M059J (cell line): ENCODE data around the gene STAC. TPM values are rescaled to one million over a fixed set of nuclear protein-coding genes. Genes with fewer than 3 reads are reported as not detected.
A peak's percentile ranks its signal among the peaks of the same experiment; 100 is the strongest.
"Not testable (repeated sequence)": the region's sequence is repeated elsewhere in the genome, so short reads cannot be mapped to it uniquely, and the experiment has no call there.

Experiments
- DNase-seq: peaks from one replicate; pipeline ENCODE4 v3.0.0-alpha.2; 2012; ENCODE audit warnings: low read depth
- total RNA-seq: library from RNA; depleted of rRNA; stranded (reverse); fragments of >200 nt; shearing (Covaris generic); gene quantifications from 2 replicates; pipeline ENCODE4 v1.2.3, GENCODE V29; 2014

STAC gene
- total RNA-seq, 1 experiment from 2014 or later, result 22.3 TPM

GRCh38 chr3:36519682-36520081, 139.4 kb downstream of the STAC start:
- DNase-seq, result no peak

- no peak for DNase-seq
These were observed 140.1 kb downstream of the STAC start for GRCh38 chr3:36520241-36521006.

GRCh38 chr3:36521007-36521379, 140.7 kb downstream of the STAC start:
- DNase-seq, result no peak

GRCh38 chr3:36524560-36524959, 144.3 kb downstream of the STAC start:
- DNase-seq, result peak; percentile 42

- DNase-seq, result peak; percentile 89
These were observed 145.0 kb downstream of the STAC start for GRCh38 chr3:36525115-36525801.

- DNase-seq, result no peak
These were observed 157.9 kb downstream of the STAC start for GRCh38 chr3:36538136-36538749.

- peak; percentile 43 for DNase-seq
These were observed 160.7 kb downstream of the STAC start for GRCh38 chr3:36540888-36541518.

GRCh38 chr3:36542186-36542585, 161.9 kb downstream of the STAC start:
- peak; percentile 47 for DNase-seq

- DNase-seq, result no peak
These were observed 163.1 kb downstream of the STAC start for GRCh38 chr3:36543276-36543997.

GRCh38 chr3:36546226-36546625, 165.9 kb downstream of the STAC start:
- DNase-seq, result no peak

GRCh38 chr3:36548712-36549111, 168.4 kb downstream of the STAC start:
- peak; percentile 38 for DNase-seq

- DNase-seq, result no peak
These were observed 176.9 kb downstream of the STAC start for GRCh38 chr3:36557021-36557707.

- no peak for DNase-seq
These were observed 177.6 kb downstream of the STAC start for GRCh38 chr3:36557708-36558421.

GRCh38 chr3:36558961-36559360, 178.7 kb downstream of the STAC start:
- no peak for DNase-seq

GRCh38 chr3:36560685-36561084, 180.4 kb downstream of the STAC start:
- DNase-seq, result no peak

GRCh38 chr3:36561601-36562000, 181.3 kb downstream of the STAC start:
- DNase-seq, result no peak

GRCh38 chr3:36562945-36563344, 182.6 kb downstream of the STAC start:
- DNase-seq, result no peak

GRCh38 chr3:36575241-36575640, 194.9 kb downstream of the STAC start:
- DNase-seq, result no peak

- not testable (repeated sequence) for DNase-seq
These were observed 198.1 kb downstream of the STAC start for GRCh38 chr3:36578418-36578817.

GRCh38 chr3:36579746-36580145, 199.4 kb downstream of the STAC start:
- DNase-seq, result no peak
